HG02981 (cell line): Measurements from ENCODE around the gene BRINP1.

Source experiments
- ATAC-seq: cut with Tn5 transposase; IDR thresholded peaks from one replicate; pipeline ENCODE4 v1.9.1; 2021; ENCODE audit warnings: mild to moderate bottlenecking, moderate library complexity; ENCODE audit not compliant: unreplicated experiment

The BRINP1 gene

DNA sequence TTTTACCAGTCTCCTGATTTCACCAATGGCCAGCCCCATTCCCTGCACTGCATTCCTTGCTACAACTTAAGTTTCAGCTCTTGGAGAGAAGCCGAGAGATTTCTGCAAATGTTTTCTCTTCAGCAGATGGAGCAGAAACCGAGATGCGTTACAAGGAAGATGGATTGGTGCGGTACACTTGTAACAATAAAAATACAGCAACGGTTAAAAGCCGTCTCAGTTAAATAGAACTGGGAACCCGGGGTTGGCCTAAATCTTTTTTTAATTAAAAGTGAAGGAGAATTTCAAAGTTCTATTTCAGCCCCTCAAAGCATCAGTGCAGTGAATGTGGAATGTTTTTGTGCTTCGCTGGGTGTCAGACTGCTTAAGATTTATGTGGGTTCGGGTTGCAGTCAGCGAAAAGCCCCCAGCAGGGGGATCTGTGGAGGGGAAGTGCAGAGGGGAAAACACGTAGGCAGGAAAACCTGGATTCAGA, 19.8 kb downstream of the BRINP1 start:
- no peak for ATAC-seq

DNA sequence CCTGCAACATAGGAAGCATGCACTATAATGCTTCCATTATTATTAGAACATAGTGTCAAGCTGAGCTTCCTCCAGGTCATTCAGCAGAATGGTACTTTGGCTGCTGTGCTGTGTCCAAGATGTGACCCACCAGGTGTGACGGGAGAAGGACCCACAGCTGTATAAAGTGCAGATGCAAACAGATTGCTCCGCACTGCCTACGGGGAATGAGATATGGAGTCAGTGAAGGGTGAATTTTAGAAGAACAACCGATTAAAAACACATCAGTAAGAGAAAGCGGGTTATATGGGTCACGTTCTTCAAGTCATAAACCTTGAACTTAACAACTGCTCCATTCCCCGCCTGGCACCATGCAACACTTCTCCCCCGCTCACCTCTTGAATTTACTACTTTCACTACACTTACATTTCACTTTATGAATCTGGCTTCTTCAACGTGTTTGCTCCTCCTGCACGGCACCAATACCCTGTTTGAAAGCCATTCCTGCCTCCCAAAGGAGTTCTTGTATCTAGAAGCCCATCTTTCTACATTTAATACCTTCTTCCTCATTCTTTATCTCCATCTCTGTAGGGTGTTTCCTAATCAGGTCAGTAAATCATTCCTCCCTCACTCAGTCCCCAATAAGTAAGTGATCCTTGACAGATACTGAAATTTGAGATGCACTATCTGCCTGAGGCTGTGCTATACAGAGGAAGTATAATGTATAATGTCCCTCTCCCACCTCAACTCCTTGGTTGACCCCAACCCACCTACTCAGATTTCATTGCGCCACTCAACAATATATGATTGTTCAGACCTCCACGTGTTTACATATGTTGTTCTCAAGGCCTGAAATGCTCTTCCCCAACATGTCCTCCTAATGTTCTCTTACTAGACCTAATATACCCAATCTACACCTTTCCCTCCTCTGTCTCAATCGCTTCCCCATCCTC, 25.9 kb downstream of the BRINP1 start:
- no peak for ATAC-seq

DNA sequence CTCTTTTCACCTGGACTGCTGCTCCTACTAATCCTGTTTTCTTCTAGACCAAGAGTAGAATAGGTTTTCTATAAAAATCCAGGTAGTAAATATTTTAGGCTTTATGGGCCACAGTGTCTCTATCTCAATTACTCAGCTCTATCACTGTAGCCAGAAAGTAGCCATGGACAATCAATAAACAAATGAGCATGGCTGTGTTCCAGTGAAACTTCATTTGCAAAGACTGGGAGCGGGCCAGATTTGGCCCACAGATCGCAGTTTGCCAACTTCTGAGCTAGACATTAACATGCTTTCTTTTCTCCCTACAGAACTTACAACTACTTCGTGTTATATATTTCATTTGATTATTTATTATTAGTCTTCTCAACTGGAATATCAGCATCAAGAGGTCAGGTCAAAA, 30.2 kb downstream of the BRINP1 start:
- ATAC-seq = no peak

DNA sequence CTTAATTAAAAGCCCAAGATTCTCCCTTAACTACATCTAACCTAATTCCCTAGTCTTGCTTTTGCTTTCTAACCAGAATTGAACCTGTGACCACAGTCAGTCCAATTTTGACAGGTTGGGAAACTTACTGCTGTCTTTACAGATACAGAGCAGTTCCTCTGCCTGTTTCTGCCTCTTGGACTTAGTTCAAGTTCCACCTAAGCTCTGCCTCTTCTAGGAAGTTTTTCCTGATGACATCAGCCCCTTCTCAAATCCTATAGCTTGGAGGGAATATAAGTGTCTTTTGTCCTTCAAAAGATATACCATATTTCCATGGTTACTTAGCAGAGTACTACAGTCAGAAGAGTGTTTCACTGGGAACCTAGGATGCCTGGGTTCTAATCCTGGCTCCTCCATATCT, 31.7 kb downstream of the BRINP1 start:
- no peak for ATAC-seq

DNA sequence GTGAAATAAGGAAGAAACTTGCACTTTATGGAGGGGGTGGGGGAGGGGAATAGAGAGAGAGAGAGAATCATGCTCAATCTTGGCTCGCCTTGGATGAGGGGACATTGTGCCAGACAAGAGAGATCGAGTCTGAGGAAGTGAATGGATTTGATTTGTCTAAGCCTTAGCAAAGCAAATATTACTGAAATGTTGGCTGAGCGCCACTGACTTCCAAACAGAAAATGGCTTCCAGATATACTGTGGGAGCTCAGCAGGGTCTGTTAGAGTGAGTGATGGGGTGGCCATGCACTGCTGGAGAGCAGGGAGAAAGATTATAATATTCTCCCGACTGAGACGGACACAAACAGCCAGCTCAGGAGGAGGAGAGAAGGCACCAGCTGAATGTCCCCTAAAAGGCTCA, 34.5 kb downstream of the BRINP1 start:
- no peak for ATAC-seq

DNA sequence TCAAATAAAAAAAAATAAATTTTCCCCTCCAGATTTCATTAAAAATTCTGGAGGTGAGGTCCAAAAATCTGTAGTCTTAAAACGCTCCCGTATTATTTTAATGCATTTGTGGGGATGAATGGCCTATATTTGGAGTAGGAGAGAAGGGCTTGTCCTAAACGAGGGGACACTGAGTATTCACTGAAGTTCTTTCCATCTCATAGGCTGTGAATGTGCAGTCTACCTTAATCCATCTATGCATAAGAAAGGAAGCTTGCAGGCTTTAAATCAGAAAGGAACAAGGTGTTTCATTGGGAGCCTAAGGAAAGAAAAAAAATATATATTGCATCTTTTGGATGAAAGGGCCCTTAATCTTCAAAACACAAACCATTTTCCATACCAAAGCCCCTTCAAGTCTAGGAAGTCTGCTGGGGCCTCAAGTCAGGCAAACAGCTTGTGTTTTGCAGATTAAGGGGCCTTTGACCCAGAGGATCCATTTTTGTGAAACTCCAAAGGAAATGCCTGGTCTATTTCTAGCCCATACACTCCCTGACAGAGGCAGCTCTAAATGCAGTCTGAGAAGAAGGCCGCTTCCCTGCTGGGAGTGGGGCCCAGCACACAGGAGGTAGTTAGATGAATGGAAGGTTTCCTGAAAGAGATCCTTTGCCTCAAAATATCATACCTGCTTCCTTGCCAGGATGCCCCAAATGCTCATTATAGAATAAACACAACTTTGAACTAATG, 35.6 kb downstream of the BRINP1 start:
- no peak for ATAC-seq

DNA sequence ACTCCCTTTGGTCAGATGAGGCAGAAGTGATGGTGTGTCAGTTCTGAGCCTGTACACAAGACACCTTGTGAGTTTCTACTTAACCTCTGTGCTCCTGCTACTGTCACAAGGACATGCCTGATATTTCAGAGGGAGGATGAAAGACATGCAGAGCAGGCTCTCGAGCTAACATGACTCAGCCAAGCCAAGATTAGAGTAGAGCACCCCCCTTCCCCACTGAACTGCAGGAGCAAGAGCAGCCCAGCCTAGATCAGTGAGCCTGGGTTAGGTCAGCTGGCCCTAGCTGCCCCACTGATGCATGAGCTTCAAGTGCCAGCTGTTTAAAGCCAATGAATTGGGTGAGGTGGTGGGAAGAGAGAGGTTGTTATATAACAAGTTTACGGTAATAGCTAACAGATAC, 36.7 kb downstream of the BRINP1 start:
- no peak for ATAC-seq

DNA sequence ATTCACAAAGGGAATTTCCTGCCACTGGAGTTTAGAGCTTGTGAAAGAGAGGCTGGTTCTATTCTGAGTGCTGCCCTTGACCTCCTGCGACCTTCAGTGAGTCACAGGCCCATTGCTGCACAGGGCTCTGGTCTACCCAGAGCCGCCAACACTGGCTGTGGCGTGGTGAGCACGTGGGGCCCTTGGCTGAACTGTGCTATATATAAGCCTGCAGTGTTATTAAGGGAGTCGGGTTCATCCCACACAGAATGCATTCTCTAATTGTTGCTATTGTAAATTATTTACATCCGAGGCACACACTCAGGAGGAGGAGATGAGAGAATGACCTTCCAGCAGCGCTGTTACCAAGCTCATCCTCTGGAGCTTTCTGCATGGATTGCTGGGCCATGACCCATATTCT, 47.1 kb downstream of the BRINP1 start:
- no peak for ATAC-seq

DNA sequence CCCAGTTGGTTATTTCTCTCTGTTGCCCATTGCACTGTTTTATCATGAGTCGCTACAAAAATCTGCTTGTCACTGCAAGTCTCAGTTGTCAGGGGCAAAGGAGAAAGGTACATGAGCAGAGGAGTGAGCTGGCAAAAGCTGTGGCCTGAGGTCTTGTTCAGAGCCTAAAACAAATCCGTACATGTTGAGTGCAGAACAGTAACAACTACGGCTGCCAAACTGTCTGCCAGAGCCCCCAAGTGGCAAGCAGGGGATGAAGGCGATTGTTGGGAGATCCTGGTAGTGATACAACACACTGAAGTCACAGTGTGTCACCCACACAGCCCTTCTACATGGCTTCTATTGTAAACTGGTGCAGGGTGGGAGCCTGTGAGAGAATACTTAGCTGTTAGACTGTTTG, 50.9 kb downstream of the BRINP1 start:
- no peak for ATAC-seq

DNA sequence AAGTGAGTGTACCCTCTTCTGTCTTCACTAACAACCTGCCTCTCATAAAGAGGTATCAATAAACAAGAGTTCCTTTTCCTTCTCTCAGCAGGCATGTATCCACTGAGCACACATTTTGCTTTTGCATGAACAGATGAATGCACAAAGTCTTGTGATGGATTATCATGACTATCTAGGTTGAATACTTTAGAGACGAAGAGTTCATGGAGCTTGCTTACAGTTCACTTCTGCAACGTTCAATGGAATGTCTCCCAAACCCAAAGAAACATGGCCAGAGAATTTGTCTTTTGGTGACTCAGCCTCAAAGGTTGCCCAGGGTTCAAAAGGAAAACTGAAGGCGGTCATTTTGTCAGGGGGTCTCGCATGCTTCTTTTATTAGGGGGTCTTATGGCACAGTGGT, 55.4 kb downstream of the BRINP1 start:
- ATAC-seq = no peak

DNA sequence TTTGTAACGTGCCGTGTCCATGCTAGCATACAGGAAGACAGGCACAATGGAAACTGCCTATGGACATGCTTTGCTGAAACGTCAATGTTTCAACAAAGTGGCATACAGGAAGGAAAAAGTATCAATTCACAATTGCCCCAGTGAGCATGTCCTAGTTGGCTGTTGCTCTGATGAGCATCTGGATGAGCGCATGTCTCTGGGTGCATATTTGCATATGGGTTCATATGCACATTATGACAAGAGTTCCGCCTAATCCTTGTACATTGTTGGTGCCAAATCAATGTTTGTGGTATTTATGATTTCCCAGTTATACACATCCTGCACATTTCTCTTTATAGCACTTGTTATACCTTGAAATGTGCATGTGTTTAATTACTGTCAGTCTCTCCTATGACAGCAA, 58.5 kb downstream of the BRINP1 start:
- no peak for ATAC-seq

DNA sequence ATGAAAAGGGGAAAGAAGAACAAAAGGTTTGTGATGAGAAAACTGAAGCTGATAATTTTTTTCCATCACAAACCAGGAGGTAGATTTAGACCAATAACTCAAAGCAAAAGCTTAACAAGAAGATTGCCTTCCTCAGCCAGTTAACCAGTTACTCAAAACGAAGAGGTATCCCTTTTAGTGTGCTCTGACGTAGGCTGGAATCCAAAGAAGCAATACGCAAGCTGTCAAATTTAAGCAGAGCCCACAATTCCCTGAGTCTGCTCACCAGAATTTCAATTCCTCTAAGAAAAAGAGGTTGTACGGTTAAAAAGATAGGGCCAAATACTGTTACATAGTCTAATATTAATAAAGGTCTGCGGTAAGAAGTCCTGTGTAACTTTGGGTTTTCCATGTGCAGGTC, 61.8 kb downstream of the BRINP1 start:
- ATAC-seq = no peak

DNA sequence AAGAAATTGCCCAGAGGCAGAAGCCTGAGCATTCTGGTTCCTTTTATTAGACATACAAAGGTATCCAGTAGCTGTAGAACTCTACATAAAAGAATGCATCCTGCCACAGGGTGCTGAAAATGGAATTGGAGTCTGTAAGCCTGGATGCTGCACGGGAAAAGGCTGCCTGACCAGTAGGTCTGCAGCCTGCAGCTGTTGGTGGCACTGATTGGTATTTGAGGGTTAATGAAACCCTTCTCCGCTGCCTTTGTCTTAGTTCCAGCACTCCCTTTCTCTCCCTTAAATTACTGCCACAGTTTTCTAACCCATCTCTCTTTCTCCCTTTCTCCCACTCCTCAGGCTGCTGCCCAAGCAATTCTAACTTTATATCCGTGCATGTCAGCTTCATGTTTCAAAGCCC, 64.7 kb downstream of the BRINP1 start:
- ATAC-seq = no peak

DNA sequence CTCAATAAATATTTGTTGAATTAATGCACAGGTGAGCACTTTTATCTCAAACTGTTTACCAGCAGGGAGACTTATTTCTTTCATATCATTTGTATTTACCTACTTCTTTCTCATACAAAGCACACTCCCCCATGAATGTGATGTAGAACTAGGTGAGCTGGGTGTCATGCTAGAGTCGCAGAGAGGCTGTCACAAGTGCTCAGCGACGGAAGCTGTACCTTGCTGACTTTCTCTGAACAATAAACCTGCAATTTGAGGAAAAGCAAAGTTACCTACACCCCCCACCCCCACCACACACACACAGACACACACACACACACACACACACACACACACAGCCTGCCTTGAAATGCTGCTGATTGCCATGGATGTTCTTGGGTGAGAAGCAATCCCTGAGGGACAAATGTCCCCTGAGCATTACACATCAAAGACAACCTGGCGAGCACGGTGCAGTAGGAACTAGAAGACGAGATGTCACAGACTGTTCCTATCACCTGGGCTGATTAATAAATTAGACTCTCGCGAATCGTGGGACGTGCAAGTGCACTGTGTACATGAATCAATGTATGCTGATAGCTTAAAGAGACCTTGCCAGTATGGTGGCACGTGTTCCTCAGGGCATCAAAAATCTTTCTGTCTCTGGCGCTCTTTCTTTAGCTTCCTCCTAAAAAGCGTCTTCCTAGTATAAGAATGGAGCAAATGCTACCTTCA, 66.1 kb downstream of the BRINP1 start:
- no peak for ATAC-seq

DNA sequence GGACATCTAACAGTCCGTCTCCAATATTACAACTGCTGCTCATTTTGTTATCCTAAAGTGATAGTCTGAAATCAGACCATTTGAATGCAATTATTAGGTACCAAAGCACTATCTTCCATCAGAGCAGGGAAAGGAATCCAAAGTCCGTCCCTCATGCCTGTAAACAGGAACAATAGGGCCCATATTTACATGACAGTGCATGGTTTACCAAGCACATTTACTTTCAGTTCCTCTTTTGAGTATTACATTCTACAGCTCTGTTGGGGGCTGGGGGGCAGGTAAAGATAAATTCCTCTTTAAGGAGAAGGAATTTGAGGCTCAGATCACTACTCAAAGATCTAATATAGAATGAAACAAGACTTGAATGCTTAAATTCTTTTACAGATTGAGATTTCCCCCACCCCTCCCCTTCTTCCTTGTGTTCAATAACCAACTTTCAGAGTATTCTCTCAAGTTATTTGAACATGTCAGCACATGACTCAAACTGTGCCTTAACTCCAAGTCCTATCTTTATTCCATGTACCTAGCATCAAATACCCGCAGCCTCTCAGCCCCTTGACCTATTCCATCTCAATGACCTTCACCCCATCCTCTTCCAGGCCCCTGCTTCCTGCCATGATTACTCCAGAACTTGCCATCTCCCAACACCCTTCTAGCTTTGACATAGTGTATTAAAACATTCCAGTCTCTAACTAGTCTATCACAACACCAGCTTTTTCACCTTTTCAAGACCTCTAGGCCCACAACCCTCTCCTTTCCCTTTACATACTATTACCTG, 71.0 kb downstream of the BRINP1 start:
- ATAC-seq = peak; percentile 91

DNA sequence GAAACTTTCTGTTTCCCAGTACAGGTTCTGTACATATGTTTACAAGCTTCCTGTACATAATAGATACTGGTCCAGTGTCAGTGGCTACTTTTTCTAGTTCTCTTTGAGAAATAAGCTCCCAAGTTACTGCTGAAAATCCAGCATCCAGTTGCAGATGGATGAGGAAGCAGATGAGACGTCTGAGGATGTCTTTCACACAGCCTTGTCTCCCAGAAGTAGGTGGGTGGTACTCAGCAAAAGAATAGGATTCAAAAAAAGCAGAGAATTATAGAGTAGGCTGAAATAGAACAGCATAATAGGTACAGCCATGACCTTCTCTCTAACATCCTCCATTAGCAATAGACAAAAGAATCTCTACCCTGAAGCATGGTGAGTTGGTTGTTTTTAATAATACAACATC, 77.7 kb downstream of the BRINP1 start:
- no peak for ATAC-seq

DNA sequence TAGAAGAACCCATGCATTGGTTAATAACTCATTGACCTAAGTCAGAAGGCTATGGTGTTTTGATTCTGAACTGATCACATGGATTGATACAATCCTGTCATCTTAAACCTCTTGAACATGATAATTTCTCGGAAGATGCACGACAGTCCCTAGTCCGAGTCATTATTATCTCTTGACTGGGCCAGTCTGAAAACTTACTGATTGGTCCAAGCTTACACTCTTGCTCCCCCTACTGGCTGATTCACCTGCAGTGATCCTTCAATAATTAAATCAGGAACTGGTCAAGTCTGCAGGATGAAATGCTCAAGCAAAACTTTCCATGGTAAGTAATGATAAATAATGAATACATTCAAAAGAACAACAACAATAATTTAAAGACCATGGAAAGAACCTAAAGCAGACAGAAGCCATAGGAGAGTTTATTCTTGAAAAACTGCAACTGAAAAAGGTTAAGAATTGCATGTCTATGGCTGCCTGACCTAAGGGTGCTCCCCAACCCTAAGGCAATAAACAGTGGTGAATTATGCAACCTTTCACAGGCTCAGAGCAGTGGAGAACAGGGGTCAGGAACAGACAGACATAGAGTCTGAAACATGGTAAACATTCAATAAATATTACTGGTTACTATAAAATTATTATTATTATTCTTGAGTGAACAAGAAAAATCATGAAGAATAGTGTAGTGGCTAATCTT, 79.3 kb downstream of the BRINP1 start:
- ATAC-seq = peak; percentile 89

DNA sequence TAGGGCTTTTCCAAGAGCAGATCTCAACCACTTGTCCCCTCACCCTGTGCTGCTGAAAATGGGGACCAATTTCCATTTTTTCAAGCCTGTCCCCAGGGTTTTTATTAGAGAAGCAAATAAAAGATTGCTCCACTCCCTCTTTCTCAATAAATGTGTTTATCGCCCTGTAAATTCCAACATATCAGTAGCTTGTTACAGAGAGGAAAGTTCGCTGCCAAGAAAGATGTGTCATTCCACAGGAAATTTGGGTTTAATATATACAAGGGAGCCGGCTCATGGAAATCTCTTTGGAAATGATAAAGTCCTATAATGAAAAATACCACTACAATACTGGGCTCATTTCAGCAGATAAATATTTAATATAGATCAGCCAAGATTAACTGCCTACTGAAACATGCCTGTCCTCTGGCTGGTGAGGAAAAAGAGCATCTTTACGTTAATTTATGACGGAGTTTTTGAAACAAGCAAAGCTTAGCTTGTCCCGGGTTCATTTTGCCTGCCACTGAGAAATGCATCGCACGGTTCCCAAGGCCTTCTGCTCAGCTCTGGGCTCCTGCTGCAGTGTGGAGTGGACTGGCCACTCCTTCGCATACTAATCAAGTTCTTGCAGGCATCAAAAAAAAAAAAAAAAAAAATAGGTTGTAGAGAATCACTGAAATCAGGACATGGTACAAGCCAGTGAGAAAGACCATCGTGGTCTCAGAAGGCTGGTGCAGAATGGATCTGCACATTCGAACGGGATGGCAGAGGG, 84.5 kb downstream of the BRINP1 start:
- no peak for ATAC-seq

DNA sequence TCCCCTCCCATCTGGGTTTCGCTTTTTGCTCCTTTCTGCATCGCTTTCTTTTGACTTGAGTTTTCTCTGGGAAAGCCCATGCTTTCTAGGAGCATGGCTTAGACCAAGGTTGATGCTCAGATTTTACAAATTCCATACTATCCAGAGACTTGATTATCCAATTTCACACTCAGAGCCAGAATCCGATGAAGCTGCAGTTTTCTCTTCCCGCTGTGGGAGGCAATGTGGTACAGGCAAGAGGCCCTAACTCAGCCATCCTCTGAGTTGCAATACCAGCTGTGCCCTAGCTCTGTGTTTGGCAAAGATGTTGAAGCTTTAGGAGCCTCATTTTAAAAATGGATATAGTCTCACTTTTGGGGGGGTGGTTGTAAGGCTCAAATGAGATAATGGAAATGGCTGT, 85.1 kb downstream of the BRINP1 start:
- no peak for ATAC-seq
